HG03439 (cell line): Measurements from ENCODE around the gene MMP10.
"Not testable (repeated sequence)": the region's sequence is repeated elsewhere in the genome, so short reads cannot be mapped to it uniquely, and the experiment has no call there.

Source experiments
- ATAC-seq: cut with Tn5 transposase; IDR thresholded peaks from one replicate; pipeline ENCODE4 v1.9.1; 2021; ENCODE audit warnings: mild to moderate bottlenecking, moderate library complexity; ENCODE audit not compliant: unreplicated experiment

The MMP10 gene

GRCh38 chr11:102783720-102784119 is 3.3 kb upstream of the MMP10 start:
- ATAC-seq: no peak

GRCh38 chr11:102783016-102783415 is 2.6 kb upstream of the MMP10 start:
- ATAC-seq: no peak

- no peak for ATAC-seq
Measured at GRCh38 chr11:102781676-102782075, 1.2 kb upstream of the MMP10 start.

- ATAC-seq: no peak
Measured at GRCh38 chr11:102776454-102776853, 4.0 kb downstream of the MMP10 start.

GRCh38 chr11:102773386-102773785 is 7.0 kb downstream of the MMP10 start:
- ATAC-seq: no peak

- no peak for ATAC-seq
Measured at GRCh38 chr11:102771351-102771750, 9.1 kb downstream of the MMP10 start.

- ATAC-seq: no peak
Measured at GRCh38 chr11:102770191-102770590, 10.2 kb downstream of the MMP10 start.

GRCh38 chr11:102767800-102768199 is 12.6 kb downstream of the MMP10 start:
- ATAC-seq: no peak

- no peak for ATAC-seq
Measured at GRCh38 chr11:102763440-102763839, 17.0 kb downstream of the MMP10 start.

GRCh38 chr11:102762361-102762767 is 18.1 kb downstream of the MMP10 start:
- no peak for ATAC-seq

GRCh38 chr11:102761646-102762238 is 18.7 kb downstream of the MMP10 start:
- no peak for ATAC-seq

- ATAC-seq: no peak
Measured at GRCh38 chr11:102760344-102761035, 19.9 kb downstream of the MMP10 start.

- ATAC-seq: no peak
Measured at GRCh38 chr11:102757823-102758549, 22.4 kb downstream of the MMP10 start.

- ATAC-seq: no peak
Measured at GRCh38 chr11:102753267-102753666, 27.2 kb downstream of the MMP10 start.

GRCh38 chr11:102751673-102752072 is 28.8 kb downstream of the MMP10 start:
- ATAC-seq: no peak

GRCh38 chr11:102749101-102749722 is 31.2 kb downstream of the MMP10 start:
- no peak for ATAC-seq

- not testable (repeated sequence) for ATAC-seq
Measured at GRCh38 chr11:102746746-102747578, 33.5 kb downstream of the MMP10 start.

GRCh38 chr11:102734650-102735049 is 45.8 kb downstream of the MMP10 start:
- no peak for ATAC-seq

GRCh38 chr11:102733232-102733875 is 47.1 kb downstream of the MMP10 start:
- peak; percentile 88 for ATAC-seq

- not testable (repeated sequence) for ATAC-seq
Measured at GRCh38 chr11:102730944-102731343, 49.5 kb downstream of the MMP10 start.
